ENCODE results near the gene MRC2.

DNA sequence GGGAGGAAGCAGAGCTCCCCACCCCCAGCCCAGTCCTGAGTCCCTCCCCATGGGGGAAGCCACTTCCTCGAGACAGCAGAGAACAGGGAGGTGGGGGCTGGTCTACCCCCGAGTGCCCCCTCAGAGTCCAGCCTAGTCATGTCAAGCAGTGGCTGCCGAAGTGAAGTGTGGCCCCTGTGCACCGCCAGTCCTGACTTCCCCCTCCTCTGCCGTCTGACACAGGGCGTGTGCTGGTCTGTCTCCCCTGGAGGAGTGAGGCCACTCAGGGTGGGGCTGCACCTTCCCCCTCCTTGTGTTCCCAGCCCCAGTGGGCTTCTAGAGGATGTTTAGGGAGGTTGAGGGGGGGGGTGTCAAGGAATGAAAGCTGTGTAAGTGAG is 46.9 kb downstream of the MRC2 start:
- TF ChIP-seq CTCF (IDR thresholded peaks at IDR 0.05; ENCODE audit: insufficient read depth, low read length) (no peak), REST (IDR thresholded peaks at IDR 0.05; ENCODE audit: insufficient replicate concordance, low read depth) (no peak), SPI1 (IDR thresholded peaks at IDR 0.05; ENCODE audit: borderline replicate concordance, low read depth) (no peak), POLR2AphosphoS5 (IDR thresholded peaks at IDR 0.05; ENCODE audit: low read depth) (no peak)

Measured in HL-60 (cell line).